GM12878 (cell line): Measurements from ENCODE around the gene MEAK7. TPM values are rescaled to one million over a fixed set of nuclear protein-coding genes. Genes with fewer than 3 reads are reported as not detected.

Source experiments
- ATAC-seq: fragments of 200-7000 bp; cut with Tn5 transposase; 3 replicates; pipeline ENCODE4 v1.9.1; 2020; ENCODE audit warnings: mild to moderate bottlenecking, moderate library complexity
- BruUV-seq: library from RNA; stranded (reverse); fragments of 400-500 nt; replicated peaks from 2 replicates; lab custom pipeline; 2021; lab: Mats Ljungman, UMichigan
- CTCF ChIA-PET: fragments of 300-600 bp; sonication (Branson Sonifier 250); formaldehyde crosslinking; extraction: SDS; loops from one replicate; lab custom pipeline; 2021; ENCODE audit warnings: inconsistent platforms; lab: Yijun Ruan, JAX
- POLR2A ChIA-PET: fragments of 350-600 bp; formaldehyde crosslinking; extraction: SDS; loops from one replicate; lab custom pipeline; 2021; ENCODE audit warnings: inconsistent platforms; lab: Charles Lee
- RAD21 ChIA-PET: fragments of 300-600 bp; sonication (Branson Sonifier 250); formaldehyde crosslinking; loops from one replicate; lab custom pipeline; 2023; ENCODE audit warnings: antibody characterized with exemption; ENCODE audit not compliant: unreplicated experiment; lab: Charles Lee
- SMC1A ChIA-PET: fragments of 300-600 bp; sonication (Branson Sonifier 250); formaldehyde crosslinking; loops from one replicate; lab custom pipeline; 2023; ENCODE audit not compliant: unreplicated experiment, uncharacterized antibody; lab: Charles Lee
- DNase-seq: peaks from one replicate; pipeline ENCODE4 v3.0.0-alpha.2; 2011; ENCODE audit warnings: low read depth, low spot score
- FAIRE-seq: peaks from 3 replicates; lab custom pipeline; 2011; peaks lifted over from hg19 to GRCh38; lab: Jason Lieb, UNC
- H2AFZ ChIP-seq: 2 replicates; pipeline ENCODE4 v1.6.0; 2011; ENCODE audit warnings: low read depth, low read length, control low read depth; ENCODE audit not compliant: control insufficient read depth
- H3K27ac ChIP-seq: 2 replicates; pipeline ENCODE4 v1.5.1; 2011; ENCODE audit warnings: control low read depth; ENCODE audit not compliant: control insufficient read depth, insufficient read depth
- H3K27me3 ChIP-seq, 2 experiments: replicated peaks in 1 of 2; 2 replicates each; pipeline versions ENCODE4 v1.6.0 to v1.6.1; 2011; ENCODE audit warnings: low read length in 1 of 2; ENCODE audit not compliant: control insufficient read depth in 2 of 2, insufficient read depth in 2 of 2
- H3K36me3 ChIP-seq, 2 experiments: 2 replicates each; pipeline ENCODE4 v1.5.1; 2011; ENCODE audit warnings: low read length in 1 of 2; ENCODE audit not compliant: control insufficient read depth in 2 of 2, insufficient read depth in 2 of 2
- H3K4me1 ChIP-seq: 2 replicates; pipeline ENCODE4 v1.6.1; 2011; ENCODE audit warnings: mild to moderate bottlenecking, low read length, moderate library complexity, mixed read lengths; ENCODE audit not compliant: control insufficient read depth, insufficient read depth
- H3K4me2 ChIP-seq: 2 replicates; pipeline ENCODE4 v1.6.0; 2011; ENCODE audit warnings: control low read depth; ENCODE audit not compliant: control insufficient read depth, insufficient read depth
- H3K4me3 ChIP-seq: fragments of 200-600 bp; sonication (generic); 2 replicates; pipeline ENCODE4 v1.5.1; 2016
- H3K79me2 ChIP-seq: 2 replicates; pipeline ENCODE4 v1.6.0; 2011; ENCODE audit warnings: low read length; ENCODE audit not compliant: control insufficient read depth, insufficient read depth
- H3K9ac ChIP-seq: 2 replicates; pipeline ENCODE4 v1.8.0; 2011; ENCODE audit warnings: low read length, control low read depth, mixed read lengths; ENCODE audit not compliant: control insufficient read depth, insufficient read depth
- H3K9me3 ChIP-seq: replicated peaks from 3 replicates; pipeline ENCODE4 v1.5.1; 2011; ENCODE audit warnings: mild to moderate bottlenecking, low read length; ENCODE audit not compliant: control insufficient read depth, insufficient read depth
- H4K20me1 ChIP-seq: 2 replicates; pipeline ENCODE4 v1.6.0; 2011; ENCODE audit not compliant: control insufficient read depth, insufficient read depth
- ATF3 ChIP-seq: IDR thresholded peaks from 2 replicates; pipeline ENCODE4 v1.6.1; 2011; ENCODE audit warnings: low read depth, mild to moderate bottlenecking, low read length, moderate library complexity, borderline replicate concordance; ENCODE audit errors: extremely low read depth
- BACH1 ChIP-seq: fragments of 450-650 bp; IDR thresholded peaks from 2 replicates; pipeline ENCODE4 v1.6.1; 2017; ENCODE audit warnings: mild to moderate bottlenecking, borderline replicate concordance
- BCL11A ChIP-seq: IDR thresholded peaks from 2 replicates; pipeline ENCODE4 v1.6.1; 2011; ENCODE audit warnings: low read depth, low read length
- HCFC1 ChIP-seq: fragments of 150-350 bp; IDR thresholded peaks from 2 replicates; pipeline ENCODE4 v1.6.1; 2014; ENCODE audit warnings: low read length
- JUNB ChIP-seq: IDR thresholded peaks from 2 replicates; pipeline ENCODE4 v1.6.1; 2016; ENCODE audit warnings: antibody characterized with exemption, mild to moderate bottlenecking
- KAT2A ChIP-seq: conservative IDR thresholded peaks from 2 replicates; pipeline ENCODE4 v1.6.1; 2011; ENCODE audit warnings: low read depth, low read length; ENCODE audit not compliant: control insufficient read depth
- KDM1A ChIP-seq: fragments of 200-600 bp; sonication (generic); IDR thresholded peaks from 2 replicates; pipeline ENCODE4 v1.6.1; 2016; ENCODE audit warnings: borderline replicate concordance
- MYB ChIP-seq: fragments of 150-350 bp; IDR thresholded peaks from 2 replicates; pipeline ENCODE4 v1.6.1; 2014; ENCODE audit warnings: mild to moderate bottlenecking, low read depth, low read length, borderline replicate concordance
- NBN ChIP-seq: fragments of 450-650 bp; IDR thresholded peaks from 2 replicates; pipeline ENCODE4 v1.6.1; 2016
- NFXL1 ChIP-seq: fragments of 450-650 bp; IDR thresholded peaks from 2 replicates; pipeline ENCODE4 v1.6.1; 2017; ENCODE audit warnings: antibody characterized with exemption, mild to moderate bottlenecking, borderline replicate concordance
- NR2F1 ChIP-seq: fragments of 450-650 bp; conservative IDR thresholded peaks from 2 replicates; pipeline ENCODE4 v1.6.1; 2017; ENCODE audit warnings: mild to moderate bottlenecking
- SKIL ChIP-seq: fragments of 450-650 bp; IDR thresholded peaks from 2 replicates; pipeline ENCODE4 v1.6.1; 2017; ENCODE audit warnings: mild to moderate bottlenecking, low read depth, inconsistent platforms; ENCODE audit not compliant: poor library complexity, severe bottlenecking
- STAT1 ChIP-seq: fragments of 450-650 bp; conservative IDR thresholded peaks from 2 replicates; pipeline ENCODE4 v1.6.1; 2014; ENCODE audit warnings: antibody characterized with exemption, mild to moderate bottlenecking
- WRNIP1 ChIP-seq: IDR thresholded peaks from 2 replicates; pipeline ENCODE4 v1.6.1; 2011; ENCODE audit warnings: low read depth, low read length, improper control_type of control experiment, borderline replicate concordance
- YY1 ChIP-seq: IDR thresholded peaks from 2 replicates; pipeline ENCODE4 v1.6.1; 2011; ENCODE audit warnings: low read depth, mild to moderate bottlenecking, low read length
- WGBS: methylation state at CpG from one replicate; pipeline ENCODE4 v1.1.6; 2016; ENCODE audit warnings: low lambda C conversion rate; ENCODE audit not compliant: insufficient replicate concordance, insufficient coverage; ENCODE audit errors: missing lambda C conversion rate; 5-methylcytosine and 5-hydroxymethylcytosine counted together
- in situ Hi-C: fragments of 300-500 bp; cut with MboI; formaldehyde crosslinking; loops from 9 replicates; pipeline ENCODE4 v1.14.3; 2018; ENCODE audit warnings: mixed read lengths
- intact Hi-C: fragments of 100-400 bp; cut with micrococcal nuclease; formaldehyde crosslinking; loops from one replicate; pipeline ENCODE4 v1.14.2; 2022; ENCODE audit not compliant: unreplicated experiment
- polyA plus RNA-seq, 11 experiments: library from polyadenylated mRNA; depleted of rRNA in 4 of 11; unstranded in 6 of 11; stranded (reverse) in 5 of 11; fragments of >200 nt; fragmentation: Nextera tagmentation in 4 of 11; fragmentation: Illumina TruSeq in 1 of 11; extraction: Ambion mirVana in 4 of 11; extraction: Trizol in 1 of 11; gene quantifications; 1 replicate in 1 of 11; 2 replicates in 10 of 11; pipeline versions ENCODE4 v1.2.1 to v1.2.3, GENCODE V29; 2011 to 2016; ENCODE audit warnings: inconsistent platforms in 2 of 11, missing spikeins in 2 of 11, low read depth in 1 of 11
- total RNA-seq, 4 experiments: library from RNA; depleted of rRNA in 3 of 4; stranded (reverse); fragments of >200 nt in 3 of 4; fragmentation: Illumina TruSeq in 1 of 4; extraction: Trizol in 1 of 4; gene quantifications; 2 replicates each; pipeline versions ENCODE4 v1.2.1 to v1.2.3, GENCODE V29; 2013 to 2021
- TF ChIP-seq, protein P1 (sequence below): fragments of 450-650 bp; IDR thresholded peaks from 2 replicates; pipeline ENCODE4 v1.6.1; 2017; ENCODE audit warnings: mild to moderate bottlenecking
- TF ChIP-seq, protein P2 (sequence below): IDR thresholded peaks from 2 replicates; pipeline ENCODE4 v1.6.1; 2011; ENCODE audit warnings: mild to moderate bottlenecking, low read depth, low read length, moderate library complexity; ENCODE audit not compliant: insufficient replicate concordance
- TF ChIP-seq, protein P3 (sequence below): IDR thresholded peaks from 2 replicates; pipeline ENCODE4 v1.6.1; 2011; ENCODE audit warnings: low read depth, low read length, improper control_type of control experiment, borderline replicate concordance

Gene MEAK7
- total and polyA plus RNA-seq, 10 of the 15 experiments (the other 5 are each of a cell fraction or from before 2014, with no cell fraction given): 1.4 to 11.9 (median 6.4) TPM

DNA sequence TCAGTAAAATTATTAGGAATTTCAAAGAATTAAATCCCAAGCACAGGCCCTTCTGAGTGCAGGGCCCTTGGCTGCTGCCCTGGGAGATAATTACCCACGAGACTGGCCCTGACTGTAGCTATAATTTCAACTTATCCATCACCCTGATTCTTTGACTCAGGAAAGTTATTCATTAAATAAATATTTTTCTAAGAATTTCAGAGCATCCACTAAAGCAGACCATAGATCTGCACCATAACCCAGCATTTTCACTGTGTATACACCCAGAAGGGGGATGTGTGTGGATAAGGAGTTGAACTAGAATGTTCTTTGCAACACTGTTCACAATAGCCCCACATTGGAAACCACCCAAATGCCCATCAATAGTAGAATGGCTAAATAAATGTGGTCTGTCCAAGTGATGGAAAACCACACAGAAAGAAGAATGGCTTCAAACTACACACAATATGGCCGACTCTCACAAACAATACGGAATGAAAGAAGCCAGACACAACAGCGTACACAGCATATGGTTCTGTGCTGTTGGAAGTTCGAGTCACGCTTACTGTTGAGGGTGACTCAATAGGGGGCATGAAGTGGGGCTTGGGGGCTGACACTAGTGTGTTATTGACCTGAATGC, 33.9 kb upstream of the MEAK7 start:
- in situ Hi-C loops (no loop called here), intact Hi-C loops (no loop called here)
- H4K20me1 ChIP-seq: no peaks in the 10 kb centered on the region
- WGBS: 81% methylated on average over 6 of the region's 6 CpGs
- H3K27ac ChIP-seq: no peak overlapping the region
- H3K4me2 ChIP-seq: no peak overlapping the region
- no peak overlapping the region for H3K9ac ChIP-seq
- ATAC-seq (no peak), FAIRE-seq (no peak), DNase-seq (no peak)
- TF ChIP-seq YY1 (no peak), NBN (no peak), ATF3 (no peak), MYB (no peak), KDM1A (no peak), WRNIP1 (no peak), BCL11A (no peak), BACH1 (no peak), STAT1 (no peak), KAT2A (no peak), NFXL1 (no peak), HCFC1 (no peak), JUNB (no peak), SKIL (no peak), NR2F1 (no peak)
- TF ChIP-seq, protein P1, sequence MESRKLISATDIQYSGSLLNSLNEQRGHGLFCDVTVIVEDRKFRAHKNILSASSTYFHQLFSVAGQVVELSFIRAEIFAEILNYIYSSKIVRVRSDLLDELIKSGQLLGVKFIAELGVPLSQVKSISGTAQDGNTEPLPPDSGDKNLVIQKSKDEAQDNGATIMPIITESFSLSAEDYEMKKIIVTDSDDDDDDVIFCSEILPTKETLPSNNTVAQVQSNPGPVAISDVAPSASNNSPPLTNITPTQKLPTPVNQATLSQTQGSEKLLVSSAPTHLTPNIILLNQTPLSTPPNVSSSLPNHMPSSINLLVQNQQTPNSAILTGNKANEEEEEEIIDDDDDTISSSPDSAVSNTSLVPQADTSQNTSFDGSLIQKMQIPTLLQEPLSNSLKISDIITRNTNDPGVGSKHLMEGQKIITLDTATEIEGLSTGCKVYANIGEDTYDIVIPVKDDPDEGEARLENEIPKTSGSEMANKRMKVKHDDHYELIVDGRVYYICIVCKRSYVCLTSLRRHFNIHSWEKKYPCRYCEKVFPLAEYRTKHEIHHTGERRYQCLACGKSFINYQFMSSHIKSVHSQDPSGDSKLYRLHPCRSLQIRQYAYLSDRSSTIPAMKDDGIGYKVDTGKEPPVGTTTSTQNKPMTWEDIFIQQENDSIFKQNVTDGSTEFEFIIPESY: no peak
- TF ChIP-seq, protein P2, sequence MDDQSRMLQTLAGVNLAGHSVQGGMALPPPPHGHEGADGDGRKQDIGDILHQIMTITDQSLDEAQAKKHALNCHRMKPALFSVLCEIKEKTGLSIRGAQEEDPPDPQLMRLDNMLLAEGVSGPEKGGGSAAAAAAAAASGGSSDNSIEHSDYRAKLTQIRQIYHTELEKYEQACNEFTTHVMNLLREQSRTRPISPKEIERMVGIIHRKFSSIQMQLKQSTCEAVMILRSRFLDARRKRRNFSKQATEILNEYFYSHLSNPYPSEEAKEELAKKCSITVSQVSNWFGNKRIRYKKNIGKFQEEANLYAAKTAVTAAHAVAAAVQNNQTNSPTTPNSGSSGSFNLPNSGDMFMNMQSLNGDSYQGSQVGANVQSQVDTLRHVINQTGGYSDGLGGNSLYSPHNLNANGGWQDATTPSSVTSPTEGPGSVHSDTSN: no peak
- TF ChIP-seq, protein P3, sequence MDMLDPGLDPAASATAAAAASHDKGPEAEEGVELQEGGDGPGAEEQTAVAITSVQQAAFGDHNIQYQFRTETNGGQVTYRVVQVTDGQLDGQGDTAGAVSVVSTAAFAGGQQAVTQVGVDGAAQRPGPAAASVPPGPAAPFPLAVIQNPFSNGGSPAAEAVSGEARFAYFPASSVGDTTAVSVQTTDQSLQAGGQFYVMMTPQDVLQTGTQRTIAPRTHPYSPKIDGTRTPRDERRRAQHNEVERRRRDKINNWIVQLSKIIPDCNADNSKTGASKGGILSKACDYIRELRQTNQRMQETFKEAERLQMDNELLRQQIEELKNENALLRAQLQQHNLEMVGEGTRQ: no peak
- H3K9me3 ChIP-seq: no peaks in the 10 kb centered on the region; the same call in 2 of the 3 replicates
- no peaks in the 10 kb centered on the region for H3K27me3 ChIP-seq
- ChIA-PET RAD21 (interaction anchor here (1.0 kb wide), 1 partner anchor 19 kb away, joined by 3 read pairs; no protein-coding TSS in a partner anchor), CTCF (interaction anchor here (1.2 to 1.9 kb wide), 2 partner anchors 19 to 25 kb away, joined by 3 to 6 read pairs; no protein-coding TSS in a partner anchor), SMC1A (interaction anchor here (1.1 kb wide), 1 partner anchor 11 kb away, joined by 3 read pairs; no protein-coding TSS in a partner anchor), POLR2A (no interaction called here)
- H3K79me2 ChIP-seq: no peaks in the 10 kb centered on the region
- no peaks in the 10 kb centered on the region for H3K36me3 ChIP-seq
- H3K4me3 ChIP-seq: no peak overlapping the region
- H2AFZ ChIP-seq: no peak overlapping the region
- H3K4me1 ChIP-seq: no peaks in the 10 kb centered on the region
- BruUV-seq: no TSS peak
